NB4 (cell line): ENCODE data around the gene SLC25A25.

Experiments used
- DNase-seq: peaks from one replicate; pipeline ENCODE4 v3.0.0; 2010; ENCODE audit warnings: low read depth
- H3K4me3 ChIP-seq: one replicate; pipeline ENCODE4 v1.5.1; 2011; ENCODE audit warnings: mild to moderate bottlenecking, low read depth, low read length, moderate library complexity
- CTCF ChIP-seq: IDR thresholded peaks from one replicate; pipeline ENCODE4 v1.5.1; 2012; ENCODE audit warnings: low read depth, low read length
- MAX ChIP-seq: IDR thresholded peaks from 2 replicates; pipeline ENCODE4 v1.6.1; 2011; ENCODE audit warnings: low read depth, low read length
- MYC ChIP-seq: IDR thresholded peaks from 2 replicates; pipeline ENCODE4 v1.6.1; 2011; ENCODE audit warnings: low read depth, low read length
- POLR2A ChIP-seq: IDR thresholded peaks from 2 replicates; pipeline ENCODE4 v1.6.1; 2011; ENCODE audit warnings: mild to moderate bottlenecking; ENCODE audit not compliant: insufficient read length; ENCODE audit errors: extremely low read depth

SLC25A25 gene

GRCh38 chr9:128148509-128149000 is 80.5 kb downstream of the SLC25A25 start:
- no peak overlapping the region for H3K4me3 ChIP-seq
- DNase-seq: no peak
- TF ChIP-seq POLR2A (no peak), MYC (no peak), MAX (no peak), CTCF (no peak)

- no peak for TF ChIP-seq MAX
- H3K4me3 ChIP-seq: no peak within 1 kb of the TSS
- no peak for DNase-seq
Observed at GRCh38 chr9:128149001-128149701, 81.1 kb downstream of the SLC25A25 start, which contains the start of gene LCN2. TSS of gene LCN2 (plus strand) at chr9:128149453. CDS start at chr9:128149526, 73 bp downstream.

GRCh38 chr9:128149951-128150593 is 82.0 kb downstream of the SLC25A25 start:
- no peak for DNase-seq
- TF ChIP-seq MYC (no peak), CTCF (no peak), POLR2A (no peak), MAX (no peak)
- no peak overlapping the region for H3K4me3 ChIP-seq

- no peak for TF ChIP-seq MAX
- TF ChIP-seq CTCF: peak; percentile 65
- H3K4me3 ChIP-seq: no peak overlapping the region
- DNase-seq: peak; percentile 43
Observed at GRCh38 chr9:128150594-128151308, 82.7 kb downstream of the SLC25A25 start.

- no peak for DNase-seq
- H3K4me3 ChIP-seq: no peak overlapping the region
- no peak for TF ChIP-seq POLR2A
- TF ChIP-seq CTCF: no peak
- no peak for TF ChIP-seq MAX
- no peak for TF ChIP-seq MYC
Observed at GRCh38 chr9:128151309-128152132, 83.5 kb downstream of the SLC25A25 start.
